ENCODE measurements around the gene RAB6B. TPM values are rescaled to one million over a fixed set of nuclear protein-coding genes. Genes with fewer than 3 reads are reported as not detected.

The RAB6B gene
- polyA plus RNA-seq, 2 of the 4 experiments (the other 2 are of a cell fraction) = 2.4 to 2.5 TPM

DNA sequence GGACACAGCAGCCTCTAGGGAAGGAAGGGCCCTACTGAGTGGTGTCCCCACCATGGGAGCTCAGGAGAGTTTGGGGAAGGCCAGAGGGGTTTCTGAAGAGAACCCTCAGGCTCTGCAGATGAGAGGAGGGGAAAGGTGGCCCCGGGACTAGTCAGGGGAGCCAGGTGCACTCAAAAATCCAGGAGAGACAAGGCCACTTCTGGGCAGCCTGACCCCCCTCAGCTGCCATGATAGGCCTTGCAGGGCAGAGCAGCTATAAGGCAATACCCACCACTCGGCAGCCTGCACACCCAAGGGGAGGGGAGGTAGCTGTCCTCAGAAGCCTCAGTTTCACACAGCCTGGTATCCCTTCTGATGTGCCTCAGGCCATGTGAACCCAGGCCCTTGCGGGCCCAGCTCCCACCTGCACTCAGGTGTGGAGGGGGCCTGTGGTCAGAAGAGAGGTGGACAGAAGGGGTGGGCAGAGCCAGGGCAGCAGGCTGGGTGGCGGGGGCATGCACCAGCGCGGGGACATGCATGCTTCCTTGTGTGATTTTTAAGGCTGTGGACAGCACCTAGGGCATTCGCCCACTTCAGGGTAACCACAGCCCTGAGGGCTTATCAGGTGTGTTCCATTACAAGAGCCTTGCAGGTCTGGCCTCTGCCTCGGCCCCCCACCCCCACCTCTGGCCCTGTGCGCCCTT is 55.5 kb downstream of the RAB6B start:
- no peaks in the 10 kb centered on the region for H3K4me1 ChIP-seq
- no peak for TF ChIP-seq ZFP36 (IDR thresholded peaks at IDR 0.05; ENCODE audit: borderline replicate concordance, partially characterized antibody)
- no peak for FAIRE-seq
- no peak for DNase-seq (ENCODE audit: low read depth in 1 of 2, low spot score in 1 of 2)
- no peak for ATAC-seq
- H3K4me2 ChIP-seq = no peak overlapping the region
- ChIA-PET CTCF (no interaction called here), POLR2A (no interaction called here)
- no peak overlapping the region for H3K27ac ChIP-seq
- no peak overlapping the region for H3K4me3 ChIP-seq
- H3K9me3 ChIP-seq = no peaks in the 10 kb centered on the region
- 81% methylated on average over 5 of the region's 9 CpGs for WGBS (ENCODE audit: missing lambda C conversion rate)

DNA sequence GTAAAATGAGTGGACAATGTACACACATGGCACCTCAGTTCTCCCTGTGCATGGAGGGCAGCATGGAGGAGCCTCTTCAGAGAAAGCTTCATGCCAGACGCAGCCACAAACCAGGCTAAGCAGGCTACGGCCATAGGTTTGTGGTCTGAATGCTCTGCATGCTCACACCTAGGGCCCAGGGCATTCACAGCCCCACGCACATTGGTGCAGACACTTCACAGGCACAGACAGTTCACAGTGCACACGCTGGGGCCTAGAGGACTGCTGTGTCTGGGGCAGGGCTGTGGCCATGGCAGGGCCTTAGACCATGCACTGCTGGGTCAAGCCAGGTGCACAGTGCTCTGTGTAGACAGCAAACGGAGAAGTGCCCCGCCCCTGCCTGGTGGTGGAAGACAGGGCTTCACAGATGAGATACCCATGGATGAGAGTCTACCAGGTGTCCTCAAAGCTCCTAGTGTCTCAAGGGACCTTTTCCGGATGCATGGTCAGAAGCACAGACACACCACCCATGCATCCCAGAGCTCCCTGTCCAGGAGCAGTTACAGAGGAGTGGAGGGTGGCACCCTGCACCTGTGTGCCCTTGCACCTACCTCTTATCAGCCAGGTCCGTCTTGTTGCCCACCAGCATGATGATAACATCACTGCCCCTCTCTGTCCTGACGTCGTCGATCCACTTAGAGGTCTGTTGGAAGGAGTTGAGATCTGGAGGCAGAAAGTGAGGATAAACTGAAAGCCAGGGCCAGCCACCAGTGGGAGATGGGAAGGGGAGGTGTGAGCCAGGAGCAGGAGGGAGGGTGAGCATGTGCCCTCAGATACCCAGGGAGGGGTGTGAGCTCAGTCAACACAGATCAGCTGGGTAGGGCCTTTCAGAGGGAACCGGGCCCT is 56.5 kb downstream of the RAB6B start:
- H3K4me1 ChIP-seq = no peaks in the 10 kb centered on the region

DNA sequence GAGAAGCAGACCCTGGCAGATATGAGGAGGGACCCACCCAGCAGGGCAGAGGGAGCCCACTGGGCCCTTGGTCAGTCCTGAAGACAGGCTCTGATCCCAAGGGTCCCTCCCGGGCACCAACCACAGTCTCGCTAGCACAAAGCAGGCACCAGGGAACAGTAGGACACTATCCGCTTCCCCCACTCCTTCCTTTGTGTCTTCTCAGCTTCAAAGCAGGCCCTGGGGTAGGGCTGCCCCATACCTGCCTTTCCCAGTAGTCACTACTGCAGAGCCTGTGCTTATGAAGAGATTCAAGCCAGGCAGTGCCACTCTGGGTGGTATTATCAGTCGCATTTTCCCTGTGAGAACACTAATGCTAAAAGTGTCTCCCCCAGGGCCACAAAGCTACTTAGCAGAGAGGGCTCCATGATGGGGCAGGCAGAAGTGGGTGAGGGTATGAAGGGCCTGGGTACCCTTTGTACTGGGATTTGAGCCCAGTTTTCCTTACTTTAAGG is 57.3 kb downstream of the RAB6B start:
- TF ChIP-seq, protein P1, sequence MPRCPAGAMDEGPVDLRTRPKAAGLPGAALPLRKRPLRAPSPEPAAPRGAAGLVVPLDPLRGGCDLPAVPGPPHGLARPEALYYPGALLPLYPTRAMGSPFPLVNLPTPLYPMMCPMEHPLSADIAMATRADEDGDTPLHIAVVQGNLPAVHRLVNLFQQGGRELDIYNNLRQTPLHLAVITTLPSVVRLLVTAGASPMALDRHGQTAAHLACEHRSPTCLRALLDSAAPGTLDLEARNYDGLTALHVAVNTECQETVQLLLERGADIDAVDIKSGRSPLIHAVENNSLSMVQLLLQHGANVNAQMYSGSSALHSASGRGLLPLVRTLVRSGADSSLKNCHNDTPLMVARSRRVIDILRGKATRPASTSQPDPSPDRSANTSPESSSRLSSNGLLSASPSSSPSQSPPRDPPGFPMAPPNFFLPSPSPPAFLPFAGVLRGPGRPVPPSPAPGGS (IDR thresholded peaks at IDR 0.05) = no peak
- TF ChIP-seq JUN (IDR thresholded peaks at IDR 0.05) = no peak
- no peak for TF ChIP-seq POLR2AphosphoS2 (conservative IDR thresholded peaks at IDR 0.05; ENCODE audit: low read length)
- no peak for TF ChIP-seq NFE2L2 (conservative IDR thresholded peaks at IDR 0.05; ENCODE audit: low read length)
- no peak for TF ChIP-seq HDAC2 (IDR thresholded peaks at IDR 0.05)
- ATAC-seq = no peak
- H3K9me3 ChIP-seq = no peaks in the 10 kb centered on the region
- no peak overlapping the region for H3K4me3 ChIP-seq
- H3K4me2 ChIP-seq = no peak overlapping the region
- H3K4me1 ChIP-seq = no peaks in the 10 kb centered on the region
- ChIA-PET POLR2A (no interaction called here), CTCF (no interaction called here)
- H3K27ac ChIP-seq = no peak overlapping the region
- WGBS (ENCODE audit: missing lambda C conversion rate) = 69% methylated on average over 4 of the region's 4 CpGs
- no peak for FAIRE-seq
- no peak for DNase-seq (ENCODE audit: low read depth in 1 of 2, low spot score in 1 of 2)

More for the DNA sequence above, 56.5 kb downstream of the RAB6B start:
- no peak overlapping the region for H3K27ac ChIP-seq
- WGBS (ENCODE audit: missing lambda C conversion rate) = 70% methylated on average over 8 of the region's 12 CpGs
- no peak for DNase-seq (ENCODE audit: low read depth in 1 of 2, low spot score in 1 of 2)
- CTCF ChIA-PET = no interaction called here
- POLR2A ChIA-PET = no interaction called here
- TF ChIP-seq ESRRA (IDR thresholded peaks at IDR 0.05; ENCODE audit: borderline replicate concordance, low read length) = no peak
- no peak for TF ChIP-seq CBX2 (IDR thresholded peaks at IDR 0.05; ENCODE audit: borderline replicate concordance, low read depth)
- no peak for TF ChIP-seq EP300 (IDR thresholded peaks at IDR 0.05)
- TF ChIP-seq, protein P2, sequence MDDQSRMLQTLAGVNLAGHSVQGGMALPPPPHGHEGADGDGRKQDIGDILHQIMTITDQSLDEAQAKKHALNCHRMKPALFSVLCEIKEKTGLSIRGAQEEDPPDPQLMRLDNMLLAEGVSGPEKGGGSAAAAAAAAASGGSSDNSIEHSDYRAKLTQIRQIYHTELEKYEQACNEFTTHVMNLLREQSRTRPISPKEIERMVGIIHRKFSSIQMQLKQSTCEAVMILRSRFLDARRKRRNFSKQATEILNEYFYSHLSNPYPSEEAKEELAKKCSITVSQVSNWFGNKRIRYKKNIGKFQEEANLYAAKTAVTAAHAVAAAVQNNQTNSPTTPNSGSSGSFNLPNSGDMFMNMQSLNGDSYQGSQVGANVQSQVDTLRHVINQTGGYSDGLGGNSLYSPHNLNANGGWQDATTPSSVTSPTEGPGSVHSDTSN (IDR thresholded peaks at IDR 0.05) = no peak
- TF ChIP-seq HEYL (CRISPR knock-in tag; IDR thresholded peaks at IDR 0.05) = no peak
- no peak overlapping the region for H3K4me2 ChIP-seq
- no peaks in the 10 kb centered on the region for H3K9me3 ChIP-seq
- H3K4me3 ChIP-seq = no peak overlapping the region
- no peak for ATAC-seq
- no peak for FAIRE-seq

DNA sequence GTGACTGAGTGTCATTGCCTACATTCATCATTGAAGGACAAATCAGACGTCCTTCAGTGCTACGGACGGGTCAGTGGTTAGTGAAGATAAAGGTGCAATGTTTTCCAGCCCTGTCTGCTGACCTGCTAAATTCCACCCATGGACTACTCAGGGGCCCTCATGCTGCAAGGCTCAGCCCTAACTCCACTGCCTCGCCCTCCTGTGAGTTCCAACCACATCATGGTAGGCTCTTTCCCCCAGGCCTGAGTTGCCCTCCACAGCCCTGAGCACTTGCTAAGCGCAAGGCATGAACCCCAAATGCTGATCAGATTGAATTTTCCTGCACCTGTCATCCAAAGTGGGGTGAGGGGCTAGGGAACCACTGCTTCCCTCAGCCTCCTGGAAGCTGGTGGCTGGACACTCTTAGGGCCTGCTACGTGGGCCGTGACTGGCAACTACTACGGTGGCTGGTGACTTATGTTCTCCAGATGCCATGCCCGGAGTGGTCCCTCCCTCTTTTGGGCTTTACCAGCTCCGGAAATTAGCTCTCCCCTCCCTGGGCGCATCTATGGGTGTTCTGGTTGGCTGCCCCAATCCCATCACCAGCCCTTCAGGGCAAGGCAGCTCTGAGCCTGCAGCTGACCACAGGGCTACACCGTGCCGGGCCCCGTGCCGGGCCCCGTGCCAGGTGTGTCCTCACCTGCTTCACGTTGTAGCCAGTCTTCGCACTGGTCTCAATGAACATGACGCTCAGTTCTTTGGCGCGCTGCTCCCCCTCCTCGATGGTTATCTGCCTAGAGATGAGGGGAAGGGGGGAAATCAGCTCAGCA is 58.0 kb downstream of the RAB6B start:
- H3K27ac ChIP-seq = no peak overlapping the region
- CTCF ChIA-PET = no interaction called here
- no peak overlapping the region for H3K4me3 ChIP-seq
- FAIRE-seq = no peak
- no peak for DNase-seq (ENCODE audit: low read depth in 1 of 2, low spot score in 1 of 2)
- no peaks in the 10 kb centered on the region for H3K4me1 ChIP-seq
- ATAC-seq = no peak
- WGBS (ENCODE audit: missing lambda C conversion rate) = 56% methylated on average over 5 of the region's 22 CpGs
- no peaks in the 10 kb centered on the region for H3K9me3 ChIP-seq
- POLR2A ChIA-PET = no interaction called here
- H3K4me2 ChIP-seq = no peak overlapping the region
- TF ChIP-seq, protein P3, sequence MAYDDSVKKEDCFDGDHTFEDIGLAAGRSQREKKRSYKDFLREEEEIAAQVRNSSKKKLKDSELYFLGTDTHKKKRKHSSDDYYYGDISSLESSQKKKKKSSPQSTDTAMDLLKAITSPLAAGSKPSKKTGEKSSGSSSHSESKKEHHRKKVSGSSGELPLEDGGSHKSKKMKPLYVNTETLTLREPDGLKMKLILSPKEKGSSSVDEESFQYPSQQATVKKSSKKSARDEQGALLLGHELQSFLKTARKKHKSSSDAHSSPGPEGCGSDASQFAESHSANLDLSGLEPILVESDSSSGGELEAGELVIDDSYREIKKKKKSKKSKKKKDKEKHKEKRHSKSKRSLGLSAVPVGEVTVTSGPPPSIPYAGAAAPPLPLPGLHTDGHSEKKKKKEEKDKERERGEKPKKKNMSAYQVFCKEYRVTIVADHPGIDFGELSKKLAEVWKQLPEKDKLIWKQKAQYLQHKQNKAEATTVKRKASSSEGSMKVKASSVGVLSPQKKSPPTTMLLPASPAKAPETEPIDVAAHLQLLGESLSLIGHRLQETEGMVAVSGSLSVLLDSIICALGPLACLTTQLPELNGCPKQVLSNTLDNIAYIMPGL (CRISPR knock-in tag; IDR thresholded peaks at IDR 0.05; ENCODE audit: borderline replicate concordance) = no peak
- no peak for TF ChIP-seq NPAS2 (CRISPR knock-in tag; IDR thresholded peaks at IDR 0.05; ENCODE audit: borderline replicate concordance)
- TF ChIP-seq EHF (CRISPR knock-in tag; IDR thresholded peaks at IDR 0.05) = no peak
- no peak for TF ChIP-seq RNF2 (IDR thresholded peaks at IDR 0.05; ENCODE audit: borderline replicate concordance, low read depth)
- no peak for TF ChIP-seq POLR2A (IDR thresholded peaks at IDR 0.05; ENCODE audit: low read length)
- no peak for TF ChIP-seq SREBF2 (IDR thresholded peaks at IDR 0.05)
- no peak for TF ChIP-seq GATA3 (IDR thresholded peaks at IDR 0.05; ENCODE audit: borderline replicate concordance)
- no peak for TF ChIP-seq ZC3H11A (IDR thresholded peaks at IDR 0.05)
- TF ChIP-seq RFX5 (IDR thresholded peaks at IDR 0.05) = no peak
- no peak for TF ChIP-seq FOSL2 (IDR thresholded peaks at IDR 0.05)
- TF ChIP-seq FOSL2 (CRISPR knock-in tag; IDR thresholded peaks at IDR 0.05) = no peak
- TF ChIP-seq HOXB13 (CRISPR knock-in tag; IDR thresholded peaks at IDR 0.05; ENCODE audit: low read depth) = no peak
- no peak for TF ChIP-seq FOSB (CRISPR knock-in tag; IDR thresholded peaks at IDR 0.05)
- TF ChIP-seq CHD4 (IDR thresholded peaks at IDR 0.05; ENCODE audit: borderline replicate concordance) = no peak
- TF ChIP-seq ZSCAN20 (CRISPR knock-in tag; IDR thresholded peaks at IDR 0.05) = no peak
- no peak for TF ChIP-seq KDM5A (IDR thresholded peaks at IDR 0.05)
